Brain microvascular endothelial cell (primary cell): ENCODE measurements around the gene PELO.

Experiments
- DNase-seq: peaks from one replicate; pipeline ENCODE4 v3.0.0-alpha.2; 2020
- H3K27ac ChIP-seq: fragments of 250-450 bp; sonication (Bioruptor Pico); 2 replicates; pipeline ENCODE4 v1.5.1; 2020; ENCODE audit warnings: mild to moderate bottlenecking, moderate library complexity
- H3K27me3 ChIP-seq: fragments of 250-450 bp; sonication (Bioruptor Pico); replicated peaks from 2 replicates; pipeline ENCODE4 v1.5.1; 2020; ENCODE audit warnings: mild to moderate bottlenecking
- H3K36me3 ChIP-seq: fragments of 250-450 bp; sonication (Bioruptor Pico); replicated peaks from 2 replicates; pipeline ENCODE4 v1.5.1; 2020; ENCODE audit warnings: mild to moderate bottlenecking
- H3K4me3 ChIP-seq: 2 replicates; pipeline ENCODE4 v1.5.1; 2011; ENCODE audit warnings: low read depth, mild to moderate bottlenecking, control low read depth, low read length, moderate library complexity
- in situ Hi-C: cut with HindIII; loops from 2 replicates; pipeline ENCODE4 v1.10.0; 2017; ENCODE audit warnings: low sequenced_read_pairs, low pct_ligation_motif_present
- TF ChIP-seq, protein P1 (sequence below): IDR thresholded peaks from 2 replicates; pipeline ENCODE4 v1.5.1; 2011; ENCODE audit warnings: low read depth, mild to moderate bottlenecking, moderate library complexity, low read length, control low read depth, inconsistent platforms; ENCODE audit errors: missing control alignments

PELO gene

GRCh38 chr5:52801329-52801728 lies 13.6 kb downstream of the PELO start:
- TF ChIP-seq, protein P1, sequence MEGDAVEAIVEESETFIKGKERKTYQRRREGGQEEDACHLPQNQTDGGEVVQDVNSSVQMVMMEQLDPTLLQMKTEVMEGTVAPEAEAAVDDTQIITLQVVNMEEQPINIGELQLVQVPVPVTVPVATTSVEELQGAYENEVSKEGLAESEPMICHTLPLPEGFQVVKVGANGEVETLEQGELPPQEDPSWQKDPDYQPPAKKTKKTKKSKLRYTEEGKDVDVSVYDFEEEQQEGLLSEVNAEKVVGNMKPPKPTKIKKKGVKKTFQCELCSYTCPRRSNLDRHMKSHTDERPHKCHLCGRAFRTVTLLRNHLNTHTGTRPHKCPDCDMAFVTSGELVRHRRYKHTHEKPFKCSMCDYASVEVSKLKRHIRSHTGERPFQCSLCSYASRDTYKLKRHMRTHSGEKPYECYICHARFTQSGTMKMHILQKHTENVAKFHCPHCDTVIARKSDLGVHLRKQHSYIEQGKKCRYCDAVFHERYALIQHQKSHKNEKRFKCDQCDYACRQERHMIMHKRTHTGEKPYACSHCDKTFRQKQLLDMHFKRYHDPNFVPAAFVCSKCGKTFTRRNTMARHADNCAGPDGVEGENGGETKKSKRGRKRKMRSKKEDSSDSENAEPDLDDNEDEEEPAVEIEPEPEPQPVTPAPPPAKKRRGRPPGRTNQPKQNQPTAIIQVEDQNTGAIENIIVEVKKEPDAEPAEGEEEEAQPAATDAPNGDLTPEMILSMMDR = no peak
- peak overlapping the region; percentile 98 for H3K27ac ChIP-seq
- H3K27me3 ChIP-seq = no peaks in the 10 kb centered on the region
- in situ Hi-C loops = no loop called here
- no peak for DNase-seq
- H3K4me3 ChIP-seq = peak overlapping the region; percentile 79
- peaks cover 15% of the 10 kb centered on the region for H3K36me3 ChIP-seq

GRCh38 chr5:52802272-52802973 lies 14.7 kb downstream of the PELO start:
- DNase-seq = no peak
- peaks cover 15% of the 10 kb centered on the region for H3K36me3 ChIP-seq
- in situ Hi-C loops = no loop called here
- TF ChIP-seq, protein P1 = no peak
- peak overlapping the region; percentile 98 for H3K27ac ChIP-seq
- H3K4me3 ChIP-seq = peak overlapping the region; percentile 79
- no peaks in the 10 kb centered on the region for H3K27me3 ChIP-seq

DNA sequence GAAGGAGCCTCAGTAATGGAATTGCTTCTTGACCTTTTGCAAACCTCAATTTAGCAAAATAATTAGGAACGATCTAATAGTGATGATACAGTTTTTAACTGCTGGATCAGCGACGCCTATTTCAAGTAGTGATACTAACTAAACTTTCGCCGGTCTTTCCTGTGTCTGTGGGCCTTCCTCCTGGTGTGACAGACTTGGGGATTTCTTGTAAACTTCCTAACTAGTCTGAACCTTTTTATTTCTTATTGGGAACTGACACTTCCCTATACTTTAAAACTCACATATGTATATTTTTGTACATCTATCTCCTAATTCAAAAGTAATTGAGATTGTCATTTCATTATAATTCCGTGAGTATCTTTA lies 15.2 kb downstream of the PELO start:
- H3K27me3 ChIP-seq = no peaks in the 10 kb centered on the region
- H3K4me3 ChIP-seq = peak overlapping the region; percentile 79
- in situ Hi-C loops = no loop called here
- TF ChIP-seq, protein P1 = no peak
- peaks cover 15% of the 10 kb centered on the region for H3K36me3 ChIP-seq
- DNase-seq = no peak
- H3K27ac ChIP-seq = peak overlapping the region; percentile 98

DNA sequence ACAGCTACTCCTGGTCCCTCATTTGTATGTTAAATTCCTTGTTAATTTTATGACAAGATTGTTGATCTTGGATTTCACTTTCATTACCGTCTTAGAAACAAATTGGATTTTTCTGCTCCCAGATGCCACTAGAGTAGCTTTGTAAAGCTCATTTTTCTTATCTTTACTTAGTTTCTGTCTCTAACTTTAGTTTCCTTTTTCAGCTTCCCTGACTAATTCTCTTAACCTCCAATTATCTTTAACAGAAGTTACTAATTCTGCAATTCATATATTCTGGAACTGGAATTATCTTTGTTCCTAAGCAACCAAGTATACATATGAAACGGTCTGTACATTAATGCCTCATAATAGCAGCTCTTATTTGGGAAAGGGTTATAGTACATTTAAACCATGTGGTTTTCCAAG lies 16.7 kb downstream of the PELO start:
- Histone ChIP-seq H3K4me3 (no peak overlapping the region), H3K36me3 (peaks cover 15% of the 10 kb centered on the region), H3K27me3 (no peaks in the 10 kb centered on the region), H3K27ac (peak overlapping the region; percentile 12)
- in situ Hi-C loops = no loop called here
- DNase-seq = no peak
- TF ChIP-seq, protein P1 = no peak

DNA sequence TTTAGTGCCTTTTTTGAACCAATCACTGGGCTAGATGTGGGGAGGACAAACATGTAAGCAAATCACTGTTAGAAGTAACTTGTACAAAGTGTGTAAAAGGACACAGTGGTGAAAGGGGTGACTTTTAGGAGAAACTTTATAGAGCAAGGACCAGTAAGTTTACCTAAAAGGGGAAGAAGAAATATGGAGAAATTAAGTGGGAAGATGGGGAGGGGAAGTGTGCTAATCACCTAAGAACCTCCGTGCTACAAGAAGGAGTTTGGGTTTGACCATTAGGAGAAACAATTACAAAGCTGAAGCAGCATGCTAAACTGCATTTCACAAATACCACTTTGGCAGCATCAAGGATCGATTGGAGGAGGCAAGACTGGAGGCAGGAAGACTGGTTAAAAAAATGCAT lies 17.3 kb downstream of the PELO start:
- in situ Hi-C loops = no loop called here
- TF ChIP-seq, protein P1 = no peak
- peak overlapping the region; percentile 12 for H3K27ac ChIP-seq
- no peak for DNase-seq
- peaks cover 15% of the 10 kb centered on the region for H3K36me3 ChIP-seq
- no peak overlapping the region for H3K4me3 ChIP-seq
- H3K27me3 ChIP-seq = no peaks in the 10 kb centered on the region

- H3K27me3 ChIP-seq = no peaks in the 10 kb centered on the region
- TF ChIP-seq, protein P1 = no peak
- H3K4me3 ChIP-seq = no peak overlapping the region
- DNase-seq = no peak
- no peak overlapping the region for H3K27ac ChIP-seq
- in situ Hi-C loops = no loop called here
- peaks cover 15% of the 10 kb centered on the region for H3K36me3 ChIP-seq
These were observed 17.9 kb downstream of the PELO start for GRCh38 chr5:52805615-52806014.
